Heart left ventricle (tissue), 16 donors: ENCODE data around the gene AK1. TPM values are rescaled to one million over a fixed set of nuclear protein-coding genes. Genes with fewer than 3 reads are reported as not detected.
A peak's percentile ranks its signal among the peaks of the same experiment; 100 is the strongest.
"Not testable (repeated sequence)": the region's sequence is repeated elsewhere in the genome, so short reads cannot be mapped to it uniquely, and the experiment has no call there.

Source experiments
- ATAC-seq, 4 donors: fragments of 200-7000 bp; cut with Tn5 transposase; one replicate each; pipeline ENCODE4 v1.9.1; 2020 to 2022; ENCODE audit warnings: moderate library complexity in 4 of 4, mild to moderate bottlenecking in 3 of 4, moderate number of reproducible peaks in 1 of 4
- DNase-seq, 5 donors: peaks; one replicate each; pipeline ENCODE4 v3.0.0-alpha.2; 2020
- H3K27ac ChIP-seq, 12 donors: fragments of 200-600 bp; sonication (generic) in 4 of 12; one replicate each; pipeline versions ENCODE4 v1.5.0 to v1.8.0; 2016 to 2022; ENCODE audit warnings: mild to moderate bottlenecking in 2 of 12
- H3K27me3 ChIP-seq, 9 donors: fragments of 200-600 bp; sonication (generic) in 2 of 9; one replicate each; pipeline versions ENCODE4 v1.5.1 to v1.8.0; 2016 to 2022; ENCODE audit warnings: mild to moderate bottlenecking in 3 of 9
- H3K36me3 ChIP-seq, 9 donors: fragments of 200-600 bp; sonication (generic) in 2 of 9; one replicate each; pipeline versions ENCODE4 v1.5.0 to v1.8.0; 2018 to 2022; ENCODE audit warnings: mild to moderate bottlenecking in 2 of 9
- H3K4me1 ChIP-seq, 12 donors: fragments of 200-600 bp; sonication (generic) in 4 of 12; one replicate each; pipeline versions ENCODE4 v1.5.0 to v1.8.0; 2016 to 2022; ENCODE audit warnings: mild to moderate bottlenecking in 3 of 12
- H3K4me3 ChIP-seq, 12 donors: fragments of 200-600 bp; sonication (generic) in 4 of 12; one replicate each; pipeline versions ENCODE4 v1.5.0 to v1.8.0; 2017 to 2022; ENCODE audit warnings: mild to moderate bottlenecking in 9 of 12, moderate library complexity in 4 of 12
- H3K9me3 ChIP-seq, 12 donors: fragments of 200-600 bp; sonication (generic) in 4 of 12; one replicate each; pipeline versions ENCODE4 v1.5.0 to v1.8.0; 2016 to 2022; ENCODE audit warnings: mild to moderate bottlenecking in 1 of 12
- POLR2A ChIP-seq, 2 donors: fragments of 450-650 bp; IDR thresholded peaks; one replicate each; pipeline ENCODE4 v1.6.1; 2017; ENCODE audit warnings: antibody characterized with exemption in 2 of 2, mild to moderate bottlenecking in 2 of 2, moderate library complexity in 2 of 2
- WGBS, 4 donors: extraction: QIAGEN DNeasy Blood & Tissue Kit in 2 of 4; methylation state at CpG; one replicate each; pipeline versions ENCODE4 v1.1.5 to v1.1.7; 2013 to 2018; 5-methylcytosine and 5-hydroxymethylcytosine counted together
- intact Hi-C, 10 donors: fragments of 100-400 bp; cut with DNase I; formaldehyde crosslinking; loops; one replicate each; pipeline versions ENCODE4 v1.11.1 to v1.14.2; 2022
- polyA plus RNA-seq, 2 donors: library from polyadenylated mRNA; stranded (reverse); fragments of 200-250 nt; gene quantifications; one replicate each; pipeline ENCODE4 v1.2.3, GENCODE V29; 2013
- total RNA-seq, 9 donors: library from RNA; depleted of rRNA in 2 of 9; stranded (reverse); fragments of >200 nt in 2 of 9; fragmentation: NEBNext Ultra II Directional in 3 of 9; extraction: Animal tissue kit (Norgen Biotek cat#: 25700) in 3 of 9; gene quantifications; one replicate each; pipeline versions ENCODE4 v1.1.0 to v1.2.4, GENCODE V29; 2016 to 2023
- TF ChIP-seq, protein P1 (sequence below), 12 donors: fragments of 200-600 bp; sonication (generic) in 4 of 12; IDR thresholded peaks; one replicate each; pipeline versions ENCODE4 v1.5.0 to v1.8.0; 2018 to 2022; ENCODE audit warnings: antibody characterized with exemption in 12 of 12, mild to moderate bottlenecking in 5 of 12
- donor health status: ischemic (EF 13 %, LVEDD 7.1; RV severe dilation, severe dysfunction).
- donor health status: healthy with polysubstance abuse.
- donor health status: DM: no; HTN: yes; CAD: no.
- donor health status: DM: no; HTN: no; CAD: no.
- donor health status: ischemic (EF 25% LVEDD 6.9; RV normal size, moderate dysfunction).
- donor health status: ischemic (EF 25% LVEDD 5.7; RV mildly dilated, moderate dysfunction).
- donor health status: healthy.
- donor health status: DM: yes; HTN: yes; CAD: no.
- donor health status: ischemic (EF 35%, LVEDD 5.7; RV mildly dilated, moderate dysfunction).
- donor health status: nonischemic (EF 11% LVEDD 7.7; RV severe dilation, severe dysfunction).
- donor health status: DM: yes; HTN: yes; CAD: no.
- donor health status: PGD.
- donor health status: ischemic (EF 29% LVEDD 5.4; RV normal size, mild dysfunction).
- donor health status: nonischemic (EF 23%, LVEDD 6.1; RV moderate dilation, normal function).

AK1 gene
- total and polyA plus RNA-seq, 11 donors, result 312 to 1,060 (median 586) TPM

DNA sequence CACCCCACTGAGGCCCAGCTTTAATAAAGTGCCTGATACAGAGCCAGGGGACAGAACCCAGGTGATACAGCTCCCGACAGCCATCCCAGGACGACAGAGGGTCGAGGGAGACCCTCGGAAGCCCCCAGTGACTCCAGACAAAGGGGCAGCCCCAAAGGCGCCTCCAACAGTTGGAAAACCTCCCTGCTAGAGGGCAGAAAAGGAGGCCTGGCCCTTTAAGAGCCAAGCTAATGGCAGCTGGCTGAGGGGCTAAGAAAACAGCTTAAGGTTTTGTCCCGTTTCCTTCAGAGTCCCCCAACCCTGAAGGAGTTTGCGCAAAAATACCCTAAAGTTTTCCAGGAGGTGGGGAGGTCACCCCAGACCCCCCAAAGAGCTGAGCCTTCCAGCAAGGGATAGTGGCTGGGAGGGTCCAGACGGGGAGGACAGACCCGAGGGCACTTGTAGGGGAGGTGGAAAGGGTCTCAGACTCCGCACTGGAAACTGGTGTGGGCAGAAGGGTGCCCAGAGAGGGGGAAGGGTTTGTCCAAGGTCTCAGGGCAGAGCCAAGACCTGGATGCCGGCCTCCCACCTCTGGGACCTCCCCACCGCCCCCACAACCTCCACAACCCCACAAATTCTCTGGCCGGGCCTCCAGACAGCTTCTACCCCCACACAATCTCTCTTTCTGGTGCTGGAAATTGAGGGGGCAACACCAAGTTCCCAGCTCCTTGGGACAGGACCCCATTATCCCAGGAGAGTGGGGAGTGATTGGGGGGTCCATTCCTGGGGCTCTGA, 8.2 kb upstream of the AK1 start:
- intact Hi-C loops, result loop anchor here in 1 of 10 donors (10.0 kb wide), 1 partner anchor 401 kb away; no protein-coding TSS in a partner anchor
- no peak overlapping the region for H3K4me3 ChIP-seq
- DNase-seq (peak in 1 of 5 donors; percentile 45), ATAC-seq (no peak)
- 78 to 88% (median 81%) methylated on average over 11 to 13 of the region's 13 CpGs for WGBS, 4 donors
- H3K9me3 ChIP-seq, result no peaks in the 10 kb centered on the region
- H3K4me1 ChIP-seq, result peaks cover 0 to 48% (median 18%) of the 10 kb centered on the region in 12 donors
- H3K27ac ChIP-seq, result peak overlapping the region in 7 of 12 donors; percentile 8 to 66 (median 39)
- H3K36me3 ChIP-seq, result peaks cover 3 to 62% (median 47%) of the 10 kb centered on the region in 9 donors
- no peak for TF ChIP-seq POLR2A (IDR thresholded peaks at IDR 0.05)
- TF ChIP-seq, protein P1, sequence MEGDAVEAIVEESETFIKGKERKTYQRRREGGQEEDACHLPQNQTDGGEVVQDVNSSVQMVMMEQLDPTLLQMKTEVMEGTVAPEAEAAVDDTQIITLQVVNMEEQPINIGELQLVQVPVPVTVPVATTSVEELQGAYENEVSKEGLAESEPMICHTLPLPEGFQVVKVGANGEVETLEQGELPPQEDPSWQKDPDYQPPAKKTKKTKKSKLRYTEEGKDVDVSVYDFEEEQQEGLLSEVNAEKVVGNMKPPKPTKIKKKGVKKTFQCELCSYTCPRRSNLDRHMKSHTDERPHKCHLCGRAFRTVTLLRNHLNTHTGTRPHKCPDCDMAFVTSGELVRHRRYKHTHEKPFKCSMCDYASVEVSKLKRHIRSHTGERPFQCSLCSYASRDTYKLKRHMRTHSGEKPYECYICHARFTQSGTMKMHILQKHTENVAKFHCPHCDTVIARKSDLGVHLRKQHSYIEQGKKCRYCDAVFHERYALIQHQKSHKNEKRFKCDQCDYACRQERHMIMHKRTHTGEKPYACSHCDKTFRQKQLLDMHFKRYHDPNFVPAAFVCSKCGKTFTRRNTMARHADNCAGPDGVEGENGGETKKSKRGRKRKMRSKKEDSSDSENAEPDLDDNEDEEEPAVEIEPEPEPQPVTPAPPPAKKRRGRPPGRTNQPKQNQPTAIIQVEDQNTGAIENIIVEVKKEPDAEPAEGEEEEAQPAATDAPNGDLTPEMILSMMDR (IDR thresholded peaks at IDR 0.05), result no peak
- H3K27me3 ChIP-seq, result no peaks in the 10 kb centered on the region

DNA sequence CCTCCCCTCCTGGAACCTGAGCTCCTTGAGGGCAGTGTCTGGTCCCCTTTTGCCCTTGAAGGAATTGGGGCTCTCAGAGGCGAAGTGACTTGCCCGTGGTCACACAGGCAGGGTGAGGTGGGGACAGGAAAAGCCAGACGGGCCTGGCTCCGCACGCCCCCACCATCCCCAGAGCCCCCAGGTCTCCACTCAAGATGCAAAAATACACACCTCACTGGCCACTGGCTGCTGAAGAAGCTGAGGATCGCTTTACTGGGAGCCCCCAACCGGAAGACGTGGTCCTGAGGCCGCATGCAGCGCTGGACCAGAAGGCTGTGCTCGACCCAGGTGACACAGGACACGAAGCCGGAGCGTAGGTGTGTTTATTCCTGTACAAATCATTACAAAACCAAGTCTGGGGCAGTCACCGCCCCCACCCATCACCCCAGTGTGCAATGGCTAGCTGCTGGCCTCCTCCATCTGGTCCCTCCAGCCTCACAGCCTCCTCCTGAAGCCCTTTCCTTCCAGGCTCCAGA, 7.6 kb upstream of the AK1 start:
- peaks cover 0 to 48% (median 18%) of the 10 kb centered on the region in 12 donors for H3K4me1 ChIP-seq
- intact Hi-C loops, result loop anchor here in 1 of 10 donors (10.0 kb wide), 1 partner anchor 400 kb away; no protein-coding TSS in a partner anchor
- peak overlapping the region in 9 of 12 donors; percentile 8 to 66 (median 43) for H3K27ac ChIP-seq
- H3K27me3 ChIP-seq, result no peaks in the 10 kb centered on the region
- no peak for TF ChIP-seq POLR2A (IDR thresholded peaks at IDR 0.05)
- H3K4me3 ChIP-seq, result no peak overlapping the region
- ATAC-seq, result peak in 2 of 4 donors; percentile 4 to 25
- 68 to 74% (median 72%) methylated on average over 13 to 15 of the region's 15 CpGs for WGBS, 4 donors
- H3K9me3 ChIP-seq, result no peaks in the 10 kb centered on the region
- DNase-seq, result peak in 2 of 5 donors; percentile 15 to 51
- H3K36me3 ChIP-seq, result peaks cover 3 to 55% (median 40%) of the 10 kb centered on the region in 9 donors

DNA sequence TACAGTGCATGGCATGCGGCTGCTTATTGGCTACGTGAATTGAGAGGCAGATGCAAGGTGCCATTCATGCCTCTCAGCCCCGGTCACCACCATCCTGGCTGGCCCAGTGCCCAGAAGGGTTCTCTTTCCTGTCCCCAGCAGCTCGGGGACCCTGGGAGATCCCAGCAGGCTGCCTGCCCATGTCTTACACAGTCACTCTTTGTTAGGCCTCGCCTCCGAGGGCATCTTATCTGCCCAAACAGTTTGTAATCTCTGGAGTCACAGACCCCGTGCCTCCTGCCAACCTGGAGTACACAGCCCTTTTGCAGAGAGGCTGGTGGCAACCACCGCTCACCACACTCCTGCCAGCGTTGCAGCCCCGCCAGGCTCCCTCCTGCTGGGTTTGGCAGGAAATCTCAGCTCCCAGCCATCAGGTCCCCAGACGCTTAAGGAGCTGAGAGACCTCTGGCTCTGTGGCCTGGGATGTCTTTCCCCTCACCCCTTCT, 7.0 kb upstream of the AK1 start:
- Histone ChIP-seq H3K9me3 (no peaks in the 10 kb centered on the region), H3K27me3 (no peaks in the 10 kb centered on the region), H3K4me1 (peaks cover 0 to 48% (median 18%) of the 10 kb centered on the region in 12 donors), H3K4me3 (no peak overlapping the region), H3K27ac (peak overlapping the region in 10 of 12 donors; percentile 6 to 66 (median 41)), H3K36me3 (peaks cover 3 to 49% (median 35%) of the 10 kb centered on the region in 9 donors)
- ATAC-seq (peak; percentile 47 to 65 (median 56)), DNase-seq (peak in 4 of 5 donors; percentile 23 to 79 (median 77))
- intact Hi-C loops, result loop anchor here in 1 of 10 donors (10.0 kb wide), 1 partner anchor 400 kb away; no protein-coding TSS in a partner anchor
- 21 to 32% (median 23%) methylated on average over 11 of the region's 11 CpGs for WGBS, 4 donors
- TF ChIP-seq, protein P1 (IDR thresholded peaks at IDR 0.05), result no peak
- no peak for TF ChIP-seq POLR2A (IDR thresholded peaks at IDR 0.05)

DNA sequence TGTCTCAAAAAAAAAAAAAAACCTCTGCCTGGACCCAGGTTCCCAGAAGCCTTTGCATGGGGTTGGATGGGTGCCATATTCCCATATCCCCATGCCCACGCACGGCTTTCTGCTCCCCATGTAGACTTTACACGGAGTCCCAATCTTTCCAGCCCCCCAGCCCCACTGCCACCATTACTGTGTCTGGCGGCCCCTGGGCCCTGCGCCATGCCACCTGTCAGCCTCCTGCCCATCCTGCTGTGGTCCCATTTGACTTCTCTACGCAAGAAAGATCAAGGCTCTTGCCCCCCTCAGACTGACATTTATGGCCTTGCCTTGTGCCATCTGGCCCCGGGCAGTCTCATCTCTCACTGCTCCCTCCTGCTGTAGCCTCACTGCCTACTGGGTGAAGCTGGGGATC, 6.5 kb upstream of the AK1 start:
- H3K36me3 ChIP-seq, result peaks cover 3 to 45% (median 31%) of the 10 kb centered on the region in 9 donors
- peak overlapping the region in 6 of 12 donors; percentile 6 to 66 (median 47) for H3K27ac ChIP-seq
- no peaks in the 10 kb centered on the region for H3K27me3 ChIP-seq
- 75 to 83% (median 79%) methylated on average over 7 of the region's 7 CpGs for WGBS, 4 donors
- peak in 2 of 5 donors; percentile 24 to 40 for DNase-seq
- no peaks in the 10 kb centered on the region for H3K9me3 ChIP-seq
- no peak for ATAC-seq
- intact Hi-C loops, result loop anchor here in 1 of 10 donors (10.0 kb wide), 1 partner anchor 399 kb away; no protein-coding TSS in a partner anchor
- TF ChIP-seq, protein P1 (IDR thresholded peaks at IDR 0.05), result no peak
- no peak for TF ChIP-seq POLR2A (IDR thresholded peaks at IDR 0.05)
- H3K4me1 ChIP-seq, result peaks cover 0 to 48% (median 18%) of the 10 kb centered on the region in 12 donors
- H3K4me3 ChIP-seq, result no peak overlapping the region

DNA sequence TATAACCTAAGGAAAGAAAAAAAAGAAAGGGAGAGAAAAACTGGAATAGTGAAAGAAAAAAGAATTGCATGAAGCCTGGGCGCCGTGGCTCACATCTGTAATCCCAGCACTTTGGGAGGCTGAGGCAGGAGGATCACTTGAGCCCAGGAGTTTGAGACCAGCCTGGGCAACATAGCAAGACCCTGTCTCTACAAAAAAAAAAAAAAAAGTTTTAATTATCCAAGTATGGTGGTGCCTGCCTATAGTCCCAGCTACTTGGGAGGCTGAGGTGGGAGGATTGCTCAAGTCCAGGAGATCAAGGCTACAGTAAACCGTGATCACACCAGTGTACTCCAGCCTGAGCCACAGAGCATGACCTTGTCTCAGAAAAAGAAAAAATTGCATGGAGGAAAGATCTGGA, 4.2 kb upstream of the AK1 start:
- H3K4me3 ChIP-seq, H3K27ac ChIP-seq, ATAC-seq, H3K27me3 ChIP-seq, DNase-seq, H3K9me3 ChIP-seq: not testable (repeated sequence)
- Histone ChIP-seq H3K4me1 (peaks cover 0 to 56% (median 30%) of the 10 kb centered on the region in 12 donors), H3K36me3 (peaks cover 0 to 23% (median 10%) of the 10 kb centered on the region in 9 donors)
- 91 to 97% (median 93%) methylated on average over 3 of the region's 3 CpGs for WGBS, 4 donors
- intact Hi-C loops, result loop anchor here in 1 of 10 donors (10.0 kb wide), 1 partner anchor 397 kb away; no protein-coding TSS in a partner anchor
